Mesothelial cell of epicardium (in vitro differentiated cells): ENCODE data around the gene ARPC1A. TPM values are rescaled to one million over a fixed set of nuclear protein-coding genes. Genes with fewer than 3 reads are reported as not detected.
"Not testable (repeated sequence)": the region's sequence is repeated elsewhere in the genome, so short reads cannot be mapped to it uniquely, and the experiment has no call there.

Experiments
- DNase-seq, 2 experiments: peaks; one replicate each; pipeline ENCODE4 v3.0.0; 2021; ENCODE audit warnings: low spot score in 2 of 2; ENCODE audit not compliant: unreplicated experiment in 2 of 2
- H3K27ac Mint-ChIP-seq: 2 replicates; pipeline ENCODE4 v1.8.0; 2021; ENCODE audit warnings: mixed read lengths
- H3K27me3 Mint-ChIP-seq: 2 replicates; pipeline ENCODE4 v1.8.0; 2021; ENCODE audit warnings: low read depth, mixed read lengths
- H3K36me3 Mint-ChIP-seq: 2 replicates; pipeline ENCODE4 v1.8.0; 2021; ENCODE audit warnings: mixed read lengths
- H3K4me1 Mint-ChIP-seq: 2 replicates; pipeline ENCODE4 v1.8.0; 2021; ENCODE audit warnings: mixed read lengths
- H3K4me3 Mint-ChIP-seq: 2 replicates; pipeline ENCODE4 v1.8.0; 2021; ENCODE audit warnings: mild to moderate bottlenecking, moderate library complexity, mixed read lengths
- H3K9me3 Mint-ChIP-seq: 2 replicates; pipeline ENCODE4 v1.8.0; 2021; ENCODE audit warnings: mixed read lengths
- total RNA-seq: library from RNA; stranded (reverse); gene quantifications from 3 replicates; pipeline ENCODE4 v1.2.1, GENCODE V29; 2021
- TF ChIP-seq, protein P1 (sequence below): fragments of 200-600 bp; sonication (generic); IDR thresholded peaks from one replicate; pipeline ENCODE4 v1.5.0; 2021; ENCODE audit warnings: antibody characterized with exemption; ENCODE audit not compliant: unreplicated experiment

Gene ARPC1A
- total RNA-seq, 1 donor from 2014 or later, result 99.3 TPM

- H3K27ac Mint-ChIP-seq, result peak overlapping the region; percentile 53
- peak overlapping the region; percentile 78 for H3K4me3 Mint-ChIP-seq
- no peaks in the 10 kb centered on the region for H3K9me3 Mint-ChIP-seq
- TF ChIP-seq, protein P1, sequence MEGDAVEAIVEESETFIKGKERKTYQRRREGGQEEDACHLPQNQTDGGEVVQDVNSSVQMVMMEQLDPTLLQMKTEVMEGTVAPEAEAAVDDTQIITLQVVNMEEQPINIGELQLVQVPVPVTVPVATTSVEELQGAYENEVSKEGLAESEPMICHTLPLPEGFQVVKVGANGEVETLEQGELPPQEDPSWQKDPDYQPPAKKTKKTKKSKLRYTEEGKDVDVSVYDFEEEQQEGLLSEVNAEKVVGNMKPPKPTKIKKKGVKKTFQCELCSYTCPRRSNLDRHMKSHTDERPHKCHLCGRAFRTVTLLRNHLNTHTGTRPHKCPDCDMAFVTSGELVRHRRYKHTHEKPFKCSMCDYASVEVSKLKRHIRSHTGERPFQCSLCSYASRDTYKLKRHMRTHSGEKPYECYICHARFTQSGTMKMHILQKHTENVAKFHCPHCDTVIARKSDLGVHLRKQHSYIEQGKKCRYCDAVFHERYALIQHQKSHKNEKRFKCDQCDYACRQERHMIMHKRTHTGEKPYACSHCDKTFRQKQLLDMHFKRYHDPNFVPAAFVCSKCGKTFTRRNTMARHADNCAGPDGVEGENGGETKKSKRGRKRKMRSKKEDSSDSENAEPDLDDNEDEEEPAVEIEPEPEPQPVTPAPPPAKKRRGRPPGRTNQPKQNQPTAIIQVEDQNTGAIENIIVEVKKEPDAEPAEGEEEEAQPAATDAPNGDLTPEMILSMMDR, result no peak
- H3K27me3 Mint-ChIP-seq, result no peaks in the 10 kb centered on the region
- DNase-seq, result no peak
- peaks cover 15% of the 10 kb centered on the region for H3K4me1 Mint-ChIP-seq
- H3K36me3 Mint-ChIP-seq, result no peaks in the 10 kb centered on the region
Observed at GRCh38 chr7:99325001-99325493, 651 bp upstream of the ARPC1A start.

GRCh38 chr7:99326408-99326782 is 697 bp downstream of the ARPC1A start:
- Mint-ChIP-seq H3K4me1 (peaks cover 20% of the 10 kb centered on the region), H3K9me3 (no peaks in the 10 kb centered on the region), H3K4me3 (peak overlapping the region; percentile 78), H3K27ac (peak overlapping the region; percentile 60), H3K27me3 (no peaks in the 10 kb centered on the region), H3K36me3 (no peaks in the 10 kb centered on the region)
- TF ChIP-seq, protein P1, result no peak
- no peak for DNase-seq

- H3K9me3 Mint-ChIP-seq, H3K27ac Mint-ChIP-seq, H3K27me3 Mint-ChIP-seq, H3K4me3 Mint-ChIP-seq, DNase-seq, H3K36me3 Mint-ChIP-seq: not testable (repeated sequence)
- H3K4me1 Mint-ChIP-seq, result peaks cover 18% of the 10 kb centered on the region
Observed at GRCh38 chr7:99330314-99330961, 4.7 kb downstream of the ARPC1A start.

DNA sequence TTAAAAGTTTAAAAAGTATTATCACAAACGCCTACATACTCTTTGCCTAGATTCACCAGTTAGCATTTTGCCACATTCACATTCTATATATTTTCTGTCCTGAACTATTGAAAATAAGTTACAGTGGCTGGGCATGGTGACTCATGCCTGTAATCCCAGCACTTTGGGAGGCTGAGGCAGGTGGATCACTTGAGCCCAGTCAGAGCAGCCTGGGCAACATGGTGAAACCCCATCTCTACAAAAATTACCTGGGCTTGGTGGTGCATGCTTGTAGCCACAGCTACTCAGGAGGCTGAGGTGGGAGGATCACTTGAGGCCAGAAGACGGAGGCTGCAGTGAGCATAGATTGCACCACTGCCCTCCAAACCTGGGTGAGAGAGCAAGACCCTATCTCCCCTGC is 5.3 kb downstream of the ARPC1A start:
- TF ChIP-seq, protein P1, result no peak
- Mint-ChIP-seq H3K27ac (no peak overlapping the region), H3K4me1 (peaks cover 18% of the 10 kb centered on the region)

DNA sequence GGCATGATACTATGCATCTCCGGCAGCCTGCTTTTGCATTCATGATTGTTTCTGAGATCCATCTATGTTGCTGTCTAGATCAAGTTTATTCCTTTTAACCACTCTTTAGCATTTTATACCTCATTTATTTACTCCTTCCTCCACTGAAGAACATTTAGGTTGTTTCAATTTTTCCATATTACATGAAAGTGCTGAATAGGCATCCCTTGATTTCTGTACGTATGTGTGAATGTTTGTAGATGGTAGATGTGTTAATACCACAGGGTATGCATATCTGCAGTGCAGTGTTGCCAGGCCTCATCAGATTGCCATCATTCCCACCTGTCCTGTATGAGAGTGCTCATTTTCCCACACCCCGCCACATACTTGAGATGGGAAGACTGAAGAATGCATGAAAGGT is 13.9 kb downstream of the ARPC1A start:
- TF ChIP-seq, protein P1, result no peak
- Mint-ChIP-seq H3K9me3 (no peaks in the 10 kb centered on the region), H3K4me3 (no peak overlapping the region), H3K27me3 (no peaks in the 10 kb centered on the region), H3K36me3 (peaks cover 50% of the 10 kb centered on the region), H3K4me1 (no peaks in the 10 kb centered on the region), H3K27ac (no peak overlapping the region)
- DNase-seq, result no peak

More for the DNA sequence above, 5.3 kb downstream of the ARPC1A start:
- DNase-seq, result no peak
- peaks cover 10% of the 10 kb centered on the region for H3K36me3 Mint-ChIP-seq
- no peaks in the 10 kb centered on the region for H3K9me3 Mint-ChIP-seq
- no peak overlapping the region for H3K4me3 Mint-ChIP-seq
- no peaks in the 10 kb centered on the region for H3K27me3 Mint-ChIP-seq

DNA sequence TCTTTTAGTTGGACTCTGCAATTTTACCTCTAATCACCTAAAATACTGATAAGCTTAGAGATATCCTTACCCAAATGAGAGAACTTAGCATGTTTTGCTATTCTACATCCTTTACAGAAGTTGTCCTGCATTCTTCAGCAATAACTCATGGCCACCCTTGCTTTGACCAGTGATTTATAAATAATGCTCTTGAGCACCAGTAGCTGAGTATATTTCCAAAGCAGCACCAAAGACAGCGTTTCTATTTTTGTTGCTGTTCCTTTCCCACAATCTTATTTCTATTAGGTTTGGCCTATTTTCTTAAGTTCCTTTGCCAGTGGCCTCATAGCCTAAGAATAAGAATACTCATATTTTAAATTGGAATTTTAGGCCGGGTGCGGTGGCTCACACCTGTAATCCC is 15.0 kb downstream of the ARPC1A start:
- Mint-ChIP-seq H3K36me3 (peaks cover 46% of the 10 kb centered on the region), H3K9me3 (no peaks in the 10 kb centered on the region), H3K4me3 (no peak overlapping the region), H3K27me3 (no peaks in the 10 kb centered on the region), H3K4me1 (no peaks in the 10 kb centered on the region), H3K27ac (no peak overlapping the region)
- no peak for DNase-seq
- TF ChIP-seq, protein P1, result no peak
